Motor neuron (in vitro differentiated cells): ENCODE results near the gene NTSR1. TPM values are rescaled to one million over a fixed set of nuclear protein-coding genes. Genes with fewer than 3 reads are reported as not detected.

Experiments
- ATAC-seq, 8 experiments: fragments of 200-7000 bp; cut with Tn5 transposase; replicated peaks in 6 of 8; 2 replicates each; pipeline ENCODE4 v1.8.0; 2021; ENCODE audit warnings: mild to moderate bottlenecking in 8 of 8, moderate library complexity in 8 of 8
- H3K27ac ChIP-seq, 2 donors: fragments of 250-450 bp; sonication (Bioruptor Pico); 2 replicates each; pipeline ENCODE4 v1.9.0; 2021; ENCODE audit warnings: antibody characterized with exemption in 2 of 2, mild to moderate bottlenecking in 2 of 2, moderate library complexity in 1 of 2
- H3K4me1 ChIP-seq, 2 donors: fragments of 250-450 bp; sonication (Bioruptor Pico); replicated peaks in 1 of 2; 2 replicates each; pipeline ENCODE4 v1.6.1; 2021; ENCODE audit warnings: antibody characterized with exemption in 2 of 2, mild to moderate bottlenecking in 2 of 2, moderate library complexity in 1 of 2
- H3K4me3 ChIP-seq, 5 donors: fragments of 250-450 bp; sonication (Bioruptor Pico); 2 replicates each; pipeline ENCODE4 v1.9.0; 2021; ENCODE audit warnings: antibody characterized with exemption in 5 of 5, mild to moderate bottlenecking in 5 of 5, moderate library complexity in 4 of 5
- WGBS, 10 experiments: fragments of 450-650 bp; shearing (Covaris generic); methylation state at CpG; one replicate each; pipeline ENCODE4 v1.0.0; 2022; 5-methylcytosine and 5-hydroxymethylcytosine counted together
- in situ Hi-C, 9 experiments: fragments of 400-800 bp; cut with MboI; loops; one replicate each; pipeline ENCODE4 v1.15.0; 2021; ENCODE audit warnings: low sequenced_read_pairs in 9 of 9, low pct_unique_long_range_greater_than_20kb in 2 of 9; ENCODE audit not compliant: unreplicated experiment in 9 of 9
- total RNA-seq, 8 experiments: library from RNA; unstranded; fragments of 300-600 nt; gene quantifications; 2 replicates each; pipeline versions ENCODE4 v1.2.3 to v1.2.4, GENCODE V29; 2022

The NTSR1 gene
- total RNA-seq, 8 experiments from 2014 or later: 0.13 to 1.3 (median 0.52) TPM; not detected in 1

GRCh38 chr20:62806383-62807050 is 97.9 kb downstream of the NTSR1 start:
- WGBS, 10 experiments: 0 to 80% (median 70%) methylated on average over 1 to 5 of the region's 11 CpGs; no CpG with 5 or more reads in 4 of the 10 experiments
- in situ Hi-C loops: no loop called here
- no peak overlapping the region for H3K27ac ChIP-seq
- ATAC-seq: no peak
- peak overlapping the region in 4 of 5 donors; percentile 48 to 88 (median 71) for H3K4me3 ChIP-seq
- peaks cover 17 to 22% of the 10 kb centered on the region in 2 donors for H3K4me1 ChIP-seq

DNA sequence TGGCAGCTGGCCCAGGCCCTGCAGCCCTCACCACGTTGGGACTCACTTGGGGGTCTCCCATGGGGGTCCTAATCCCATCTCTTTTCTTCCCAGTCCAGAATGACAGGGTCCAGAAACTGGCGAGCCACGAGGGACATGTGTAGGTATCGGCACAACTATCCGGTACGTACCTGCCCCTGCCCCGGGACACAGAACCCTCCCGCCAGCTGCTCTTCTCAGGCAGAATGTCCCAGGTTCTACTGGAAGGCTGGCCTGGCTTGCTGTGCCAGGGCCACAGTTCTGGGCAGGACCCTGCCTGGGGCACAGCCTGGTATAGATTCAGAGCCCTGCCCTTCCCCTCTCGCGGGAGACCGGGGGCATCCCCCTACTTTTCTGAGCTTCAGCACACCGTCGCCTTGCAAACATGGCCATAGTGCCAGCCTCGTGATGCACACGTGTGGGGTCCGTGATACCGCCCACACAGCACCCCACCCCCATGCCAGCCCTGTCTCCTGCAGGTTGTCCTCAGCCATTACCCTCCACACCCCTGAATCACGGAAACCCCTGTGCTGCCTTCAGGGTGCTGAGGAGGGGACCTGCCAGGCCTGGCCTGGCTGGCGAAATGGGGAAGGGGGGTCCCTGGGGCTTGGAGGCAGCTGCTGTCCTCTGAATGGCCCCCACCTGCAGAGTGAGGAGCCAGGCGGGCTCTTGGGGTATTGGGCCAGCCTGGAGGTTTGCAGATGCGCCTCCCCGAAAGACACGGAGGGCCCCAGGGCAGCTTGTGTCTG is 99.0 kb downstream of the NTSR1 start:
- in situ Hi-C loops: no loop called here
- ATAC-seq: no peak

DNA sequence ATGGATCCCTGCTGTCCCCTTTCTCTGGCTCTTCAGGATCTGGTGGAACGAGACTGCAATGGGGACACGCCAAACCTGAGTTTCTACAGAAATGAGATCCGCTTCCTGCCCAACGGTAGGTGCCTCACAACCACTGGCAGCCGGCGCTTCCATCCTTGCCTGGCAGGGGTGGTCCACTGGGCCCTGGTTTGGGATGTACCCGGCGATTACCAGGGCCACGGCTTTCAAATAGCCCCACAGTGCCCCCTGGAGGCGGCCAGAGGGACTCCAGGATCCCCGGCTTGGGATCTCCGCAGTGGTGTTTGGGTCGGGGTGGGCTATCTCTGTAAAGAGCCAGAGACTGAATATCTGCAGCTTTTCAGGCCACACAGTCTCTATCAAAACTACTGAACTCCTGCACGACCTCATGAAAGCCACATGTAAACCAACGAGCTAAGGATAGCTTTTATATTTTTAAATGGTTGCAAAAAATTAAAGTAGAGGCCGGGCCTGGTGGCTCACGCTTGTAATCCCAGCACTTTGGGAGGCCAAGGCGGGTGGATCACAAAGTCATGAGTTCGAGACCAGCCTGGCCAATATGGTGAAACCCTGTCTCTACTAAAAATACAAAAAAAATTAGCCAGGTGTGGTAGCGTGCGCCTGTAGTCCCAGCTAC is 99.7 kb downstream of the NTSR1 start:
- H3K27ac ChIP-seq: no peak overlapping the region
- WGBS, 10 experiments: 4 to 93% (median 49%) methylated on average over 2 to 13 of the region's 21 CpGs; no CpG with 5 or more reads in 2 of the 10 experiments
- in situ Hi-C loops: no loop called here
- H3K4me1 ChIP-seq: peaks cover 17 to 22% of the 10 kb centered on the region in 2 donors
- no peak overlapping the region for H3K4me3 ChIP-seq
- ATAC-seq: peak; percentile 15 to 61 (median 29)

More for the DNA sequence above, 99.0 kb downstream of the NTSR1 start:
- WGBS, 10 experiments: 40 to 100% (median 100%) methylated on average over 1 to 5 of the region's 23 CpGs; no CpG with 5 or more reads in 7 of the 10 experiments
- Histone ChIP-seq H3K27ac (no peak overlapping the region), H3K4me1 (peaks cover 17 to 22% of the 10 kb centered on the region in 2 donors), H3K4me3 (no peak overlapping the region)

GRCh38 chr20:62809530-62810428 is 101.1 kb downstream of the NTSR1 start:
- Histone ChIP-seq H3K27ac (no peak overlapping the region), H3K4me1 (peaks cover 14 to 20% of the 10 kb centered on the region in 2 donors), H3K4me3 (no peak overlapping the region)
- ATAC-seq: no peak
- in situ Hi-C loops: no loop called here
- 89 to 100% (median 100%) methylated on average over 1 to 9 of the region's 24 CpGs; no CpG with 5 or more reads in 5 of the 10 experiments for whole genome bisulfite sequencing, 10 experiments

DNA sequence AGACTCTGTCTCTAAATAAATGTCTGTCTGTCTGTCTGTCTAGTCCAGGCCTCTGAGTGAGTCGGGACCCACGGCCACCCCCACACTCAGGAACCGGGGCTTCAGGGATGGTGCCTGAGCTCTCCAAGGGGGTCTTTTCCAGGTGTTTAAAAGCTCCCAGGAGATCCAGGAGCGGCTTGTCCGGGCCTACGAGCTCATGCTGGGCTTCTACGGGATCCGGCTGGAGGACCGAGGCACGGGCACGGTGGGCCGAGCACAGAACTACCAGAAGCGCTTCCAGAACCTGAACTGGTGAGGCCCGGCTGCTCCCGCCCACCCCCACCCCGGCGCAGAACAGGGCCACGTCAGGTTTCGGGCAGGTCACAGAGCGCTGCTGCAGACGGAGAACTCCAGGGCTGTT is 102.7 kb downstream of the NTSR1 start:
- ATAC-seq: no peak
- 87 to 93% (median 93%) methylated on average over 3 to 12 of the region's 21 CpGs; no CpG with 5 or more reads in 7 of the 10 experiments for WGBS, 10 experiments
- Histone ChIP-seq H3K4me3 (no peak overlapping the region), H3K4me1 (peaks cover 13 to 14% of the 10 kb centered on the region in 2 donors), H3K27ac (no peak overlapping the region)
- in situ Hi-C loops: no loop called here

GRCh38 chr20:62811720-62812119 is 103.1 kb downstream of the NTSR1 start:
- Histone ChIP-seq H3K4me1 (peaks cover 10 to 11% of the 10 kb centered on the region in 2 donors), H3K4me3 (no peak overlapping the region), H3K27ac (no peak overlapping the region)
- no peak for ATAC-seq
- WGBS, 10 experiments: 80% methylated on average over 1 to 2 of the region's 10 CpGs; no CpG with 5 or more reads in 8 of the 10 experiments
- in situ Hi-C loops: no loop called here

Other genes starting within 250 kb of the NTSR1 start
- under 1 TPM in 6 of 8 experiments, not detected in 2; 0.11 to 0.58 (median 0.19) TPM for gene GATA5, start 232.8 kb upstream of the NTSR1 start, total RNA-seq
- gene SLCO4A1, start 66.3 kb upstream of the NTSR1 start, total RNA-seq: 10 to 100 TPM in 1 of 8 experiments, 1 to 10 TPM in 7; 1.0 to 14.2 (median 3.2) TPM
- 10 to 100 TPM in 4 of 8 experiments, 1 to 10 TPM in 4; 9.2 to 15.1 (median 11.5) TPM for gene MRGBP, start 87.6 kb downstream of the NTSR1 start, total RNA-seq
- 10 to 100 TPM; 18.2 to 44.0 (median 27.2) TPM for gene OGFR, start 96.0 kb downstream of the NTSR1 start, total RNA-seq
- gene COL9A3, start 108.2 kb downstream of the NTSR1 start, total RNA-seq: 10 to 100 TPM in 1 of 8 experiments, 1 to 10 TPM in 5, under 1 TPM in 2; 0.60 to 19.5 (median 2.0) TPM
- 10 to 100 TPM in 4 of 8 experiments, 1 to 10 TPM in 4; 7.0 to 14.0 (median 9.9) TPM for gene TCFL5, start 153.0 kb downstream of the NTSR1 start, total RNA-seq
- 10 to 100 TPM; 24.1 to 61.2 (median 36.0) TPM for gene DIDO1, start 217.7 kb downstream of the NTSR1 start, total RNA-seq
- 10 to 100 TPM; 13.8 to 35.9 (median 30.5) TPM for gene GID8, start 229.3 kb downstream of the NTSR1 start, total RNA-seq
- 10 to 100 TPM in 2 of 8 experiments, 1 to 10 TPM in 1, under 1 TPM in 4, not detected in 1; 0.13 to 18.0 (median 1.00) TPM for gene SLC17A9, start 243.9 kb downstream of the NTSR1 start, total RNA-seq